NCI-H146 treated with DMSO at 0.1 percent for 48 hours (cell line): Measurements from ENCODE around the gene RP2.

Experiments used
- DNase-seq: peaks from one replicate; lab custom pipeline; 2025; ENCODE audit not compliant: unreplicated experiment; lab: John Stamatoyannopoulos, UW

RP2 gene

GRCh38 chrX:46841346-46841745, 4.5 kb downstream of the RP2 start:
- no peak for DNase-seq

DNA sequence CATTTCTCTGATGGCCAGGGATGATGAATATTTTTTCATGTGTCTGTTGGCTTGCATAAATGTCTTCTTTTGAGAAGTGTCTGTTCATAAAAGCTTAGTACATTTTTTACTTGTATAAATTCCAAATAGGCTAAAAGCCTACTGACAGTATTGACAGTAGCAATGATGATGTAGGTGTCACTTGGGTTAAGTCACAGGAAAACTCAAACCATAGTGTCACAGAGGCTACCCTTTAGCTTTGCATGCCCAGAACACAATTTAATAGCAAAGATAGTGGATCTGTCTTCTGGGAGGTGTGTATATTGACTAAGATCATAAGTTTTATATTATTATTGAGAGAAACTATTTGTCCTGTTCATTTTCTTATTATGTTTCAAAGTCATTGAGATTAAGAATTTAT, 8.1 kb downstream of the RP2 start:
- no peak for DNase-seq

DNA sequence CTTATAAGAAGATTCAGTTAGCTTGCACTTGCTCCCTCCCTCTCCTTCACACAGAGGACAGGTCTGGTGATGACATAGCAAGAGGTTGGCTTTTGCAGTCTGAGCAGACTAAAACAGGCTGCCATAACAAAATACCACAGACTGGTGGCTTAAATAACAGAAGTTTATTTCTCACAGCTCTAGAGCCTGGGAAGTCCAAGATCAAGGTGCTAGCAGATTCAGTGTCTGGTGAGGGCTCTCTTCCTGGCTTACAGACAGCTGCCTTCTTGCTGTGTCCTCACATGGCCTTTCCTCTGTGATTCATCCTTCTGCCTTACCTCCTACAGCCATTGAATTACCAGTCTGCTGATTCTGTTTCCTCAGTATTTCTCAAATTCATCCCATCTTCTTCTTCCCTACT, 13.1 kb downstream of the RP2 start:
- DNase-seq = no peak

DNA sequence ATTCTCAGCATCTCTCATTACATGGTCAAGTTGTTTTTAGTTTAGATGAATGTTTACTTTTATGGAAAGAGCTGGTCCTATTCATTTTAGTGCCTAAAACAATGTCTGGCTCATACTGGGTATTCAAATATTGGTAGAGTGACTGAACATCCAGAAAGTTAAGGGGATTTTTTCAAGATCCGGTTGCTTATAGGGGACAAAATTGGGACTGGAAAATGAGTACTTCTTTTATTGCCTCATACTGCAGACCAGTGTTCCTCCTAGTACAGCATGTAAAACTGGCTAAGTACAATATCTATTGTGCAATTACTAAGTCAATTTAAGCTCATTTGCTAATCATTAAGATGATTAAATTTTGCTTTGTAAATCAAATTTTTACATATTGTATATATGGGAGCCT, 13.9 kb downstream of the RP2 start:
- no peak for DNase-seq

DNA sequence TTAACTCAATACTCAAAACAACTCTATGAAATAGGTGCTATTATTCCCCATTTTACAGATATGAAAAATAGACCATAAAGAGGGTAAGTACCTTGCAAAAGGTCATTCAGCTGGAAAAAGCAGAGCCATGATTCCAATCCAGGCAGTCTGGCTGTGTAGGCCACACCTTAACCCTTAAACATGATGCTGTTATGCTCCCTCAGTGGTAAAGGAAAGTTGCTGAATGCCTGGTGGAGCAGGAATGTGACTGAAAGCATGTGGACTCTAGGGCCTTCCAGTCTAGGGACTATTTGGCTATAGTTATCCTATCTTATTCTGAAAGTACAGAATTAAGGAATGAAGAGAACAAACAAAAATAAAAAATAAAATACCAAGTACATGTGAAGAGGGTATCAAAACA, 19.6 kb downstream of the RP2 start:
- DNase-seq = no peak

- peak; percentile 51 for DNase-seq
Observed at GRCh38 chrX:46860557-46860956, 23.7 kb downstream of the RP2 start.

- no peak for DNase-seq
Observed at GRCh38 chrX:46863072-46863471, 26.2 kb downstream of the RP2 start.

GRCh38 chrX:46864606-46865005, 27.8 kb downstream of the RP2 start:
- DNase-seq = no peak

- DNase-seq = no peak
Observed at GRCh38 chrX:46865281-46865680, 28.4 kb downstream of the RP2 start.

DNA sequence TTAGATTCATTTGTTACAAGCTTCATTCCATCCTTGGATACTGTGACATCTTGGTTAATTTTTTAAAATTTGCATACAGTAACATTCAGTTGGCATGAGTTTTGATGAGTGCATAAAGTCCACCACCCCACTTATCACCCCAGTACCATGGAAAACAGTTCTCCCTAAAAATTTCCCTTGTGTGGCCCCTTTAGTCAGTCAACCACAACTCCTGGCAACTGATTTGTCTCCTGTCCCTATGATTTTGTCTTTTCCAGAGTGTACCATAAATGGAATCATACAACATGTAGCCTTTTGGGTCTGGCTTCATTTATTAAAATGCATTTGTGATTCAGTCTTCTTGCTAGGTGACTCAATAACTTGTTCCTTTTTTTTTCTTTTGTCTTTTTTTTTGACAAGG, 29.9 kb downstream of the RP2 start:
- DNase-seq = no peak

- DNase-seq = no peak
Observed at GRCh38 chrX:46873746-46874145, 36.9 kb downstream of the RP2 start.

DNA sequence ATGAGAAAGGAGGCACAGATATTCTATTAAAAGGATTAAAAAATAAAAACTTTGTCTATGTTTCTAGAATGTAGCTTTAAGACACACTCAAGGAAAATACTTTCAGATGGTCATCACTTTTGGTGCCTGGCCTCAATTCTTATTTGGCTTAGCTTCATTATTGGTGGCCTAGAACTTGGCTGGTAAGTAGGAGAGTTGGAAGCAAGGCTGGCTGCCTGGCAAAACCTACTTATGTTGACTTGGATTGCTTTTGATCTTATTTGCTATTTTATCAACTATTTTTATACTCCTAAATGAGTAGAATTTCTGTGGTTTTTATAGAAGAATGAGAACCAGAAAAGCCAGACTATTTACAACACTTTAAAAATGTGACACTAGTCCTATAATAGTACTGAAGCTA, 40.1 kb downstream of the RP2 start:
- no peak for DNase-seq

DNA sequence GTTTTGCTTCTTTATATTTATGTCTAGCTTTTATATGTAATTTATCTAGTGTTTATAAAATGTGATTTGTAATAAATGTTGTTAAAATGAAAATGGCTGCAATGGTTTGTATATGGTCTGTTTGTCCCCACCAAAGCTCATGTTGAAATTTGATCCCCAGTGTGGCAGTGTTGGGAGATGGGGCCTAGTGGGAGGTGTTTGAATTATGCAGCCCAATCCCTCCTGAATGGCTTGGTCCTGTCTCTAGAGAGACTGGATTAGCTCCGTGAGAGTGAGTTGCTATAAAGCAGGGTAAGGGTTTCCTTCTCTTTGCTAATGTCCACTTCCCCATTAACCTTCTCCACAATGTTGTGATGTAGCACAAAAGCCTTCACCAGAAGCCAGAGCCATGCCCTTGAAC, 45.4 kb downstream of the RP2 start:
- no peak for DNase-seq

GRCh38 chrX:46884799-46885198, 48.0 kb downstream of the RP2 start:
- no peak for DNase-seq

DNA sequence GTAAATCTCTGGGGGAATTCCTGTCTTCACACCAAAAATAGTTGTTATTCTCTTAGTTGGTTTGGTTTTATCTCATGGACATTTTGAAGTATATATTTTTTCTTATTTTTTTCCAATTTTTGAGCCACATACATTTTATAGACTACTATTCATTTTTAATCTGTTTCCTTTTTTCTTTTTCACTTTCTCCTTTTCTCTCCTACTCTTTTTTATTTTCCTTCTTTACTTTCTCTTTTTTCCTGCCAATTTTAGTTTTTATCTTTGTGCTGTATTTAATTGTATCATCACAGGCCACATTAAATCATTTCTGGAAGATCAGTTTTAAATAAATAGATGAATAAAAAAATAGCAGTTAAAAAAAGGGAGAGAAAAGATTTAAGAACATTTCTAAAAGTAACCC, 61.4 kb downstream of the RP2 start:
- no peak for DNase-seq

- peak; percentile 86 for DNase-seq
Observed at GRCh38 chrX:46903458-46904242, 66.8 kb downstream of the RP2 start.

DNA sequence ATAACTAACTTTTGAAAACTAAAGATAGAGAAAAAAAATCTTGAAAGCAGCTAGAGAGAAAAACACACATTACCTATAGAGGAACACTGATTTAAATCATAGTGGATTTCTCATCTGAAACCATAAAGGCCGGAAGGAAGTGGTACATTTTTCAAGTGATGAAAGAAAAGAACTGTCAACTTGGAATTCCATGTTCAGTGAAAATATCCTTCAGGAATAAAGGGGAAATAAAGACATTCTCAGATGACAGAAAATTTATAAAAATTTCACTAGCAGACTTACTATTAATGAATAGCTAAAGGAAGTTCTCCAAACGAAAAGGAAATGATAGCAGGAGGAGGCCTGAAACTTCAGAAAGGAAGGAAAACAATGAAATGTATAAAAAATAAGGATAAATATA, 67.8 kb downstream of the RP2 start:
- DNase-seq = no peak

DNA sequence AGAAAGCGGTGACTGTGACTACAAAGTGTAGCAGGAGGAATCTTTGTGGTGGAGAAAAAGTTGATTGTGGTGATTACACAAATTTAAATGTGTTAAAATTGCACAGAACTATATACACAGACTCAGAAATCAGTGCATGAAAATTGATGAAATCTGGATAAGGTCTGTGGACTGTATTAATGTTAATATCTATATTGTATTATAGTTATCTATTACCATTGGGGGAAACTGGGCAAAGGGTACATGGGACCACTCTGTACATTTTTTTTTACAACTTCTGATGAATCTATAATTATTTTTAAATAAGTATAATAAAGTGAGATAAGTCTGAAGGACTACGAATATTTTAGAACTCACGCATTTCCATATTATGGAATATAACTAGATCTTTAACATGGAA, 73.6 kb downstream of the RP2 start:
- DNase-seq = no peak

GRCh38 chrX:46912098-46912602, 75.3 kb downstream of the RP2 start, which contains the start of gene JADE3:
Gene JADE3 (plus strand): TSS chrX:46912421. CDS start chrX:46984895, 72,474 bp downstream.
- DNase-seq = peak; percentile 76

DNA sequence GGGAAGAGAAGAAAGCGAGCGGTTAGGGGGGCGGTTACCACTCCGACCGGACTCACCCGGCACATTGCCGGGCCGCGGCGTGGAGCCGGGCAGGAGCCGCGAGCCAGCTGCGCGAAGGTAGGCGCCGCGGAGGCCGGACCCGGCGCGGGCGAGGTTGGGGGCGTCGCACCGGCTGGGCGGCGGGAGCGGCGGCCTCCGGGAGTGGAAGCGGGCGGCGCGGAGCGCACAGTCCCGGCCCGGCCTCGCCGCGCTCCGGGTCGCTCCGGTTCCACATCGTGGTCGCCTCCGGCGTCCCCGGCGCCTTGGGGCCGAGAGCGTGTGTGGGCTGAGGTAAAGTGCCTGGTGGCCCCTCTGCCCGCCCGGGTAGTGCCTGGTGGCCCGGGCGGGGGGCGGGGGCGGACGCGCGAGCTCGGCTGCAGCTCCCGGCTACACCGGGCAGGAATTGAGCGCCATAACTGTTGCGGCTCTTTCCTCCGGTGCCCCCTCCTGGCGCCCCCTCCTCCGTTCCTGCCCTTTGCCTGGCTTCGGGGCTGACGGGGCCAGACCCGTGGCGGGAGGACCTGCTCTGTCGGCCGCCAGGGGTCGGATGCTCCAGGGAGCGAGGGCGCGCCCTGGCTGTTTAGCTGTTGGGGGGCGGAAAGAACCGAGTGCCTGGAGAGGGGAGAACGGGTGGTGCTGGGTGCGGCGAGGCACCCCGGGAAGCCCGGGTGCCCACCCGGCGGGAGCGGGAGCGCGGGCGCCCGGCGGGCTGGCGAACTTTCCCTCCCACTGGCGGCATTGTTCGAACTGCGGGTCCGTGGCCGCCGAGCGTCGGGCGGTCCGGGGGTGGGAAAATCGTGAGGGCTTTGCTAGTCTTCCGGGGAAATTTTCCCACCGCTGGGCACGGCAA, 76.0 kb downstream of the RP2 start:
- DNase-seq = no peak

- DNase-seq = no peak
Observed at GRCh38 chrX:46913667-46914066, 76.8 kb downstream of the RP2 start.

DNA sequence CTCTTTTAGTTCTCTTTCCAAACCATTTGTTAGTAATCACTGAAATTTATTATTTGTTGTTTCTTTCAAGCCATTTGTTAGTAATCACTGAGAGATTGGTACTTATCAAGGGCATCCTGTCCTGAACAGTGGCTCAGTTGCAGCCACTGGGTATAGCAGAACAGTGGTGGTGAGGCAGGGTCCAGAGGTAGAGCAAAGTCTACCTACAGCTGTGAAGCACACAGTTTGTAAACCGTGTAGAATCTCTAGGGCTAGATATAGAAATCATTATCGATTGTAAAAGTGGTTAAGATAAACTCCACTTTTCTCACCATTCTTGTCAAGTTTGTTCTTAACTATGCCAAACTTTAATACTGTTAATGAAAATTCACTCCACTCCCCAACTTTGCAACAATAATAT, 79.4 kb downstream of the RP2 start:
- no peak for DNase-seq
